ENCODE results near the gene ASB4. TPM values are rescaled to one million over a fixed set of nuclear protein-coding genes. Genes with fewer than 3 reads are reported as not detected.
"Not testable (repeated sequence)": the region's sequence is repeated elsewhere in the genome, so short reads cannot be mapped to it uniquely, and the experiment has no call there.

Gene ASB4
- not detected for polyA plus RNA-seq (2012; ENCODE audit: missing spikeins)

- no peak for DNase-seq (ENCODE audit: insufficient read length)
- FAIRE-seq: no peak
- TF ChIP-seq POLR2AphosphoS5 (IDR thresholded peaks at IDR 0.05; ENCODE audit: low read depth, low read length) (no peak), POLR2A (IDR thresholded peaks at IDR 0.05; ENCODE audit: low read depth, low read length) (no peak), TAF1 (IDR thresholded peaks at IDR 0.05; ENCODE audit: borderline replicate concordance, low read depth, low read length) (no peak)
Measured at GRCh38 chr7:95485391-95486123, at the start of gene ASB4. ASB4 (plus strand) TSS chr7:95485943; CDS start chr7:95485972, 29 bp downstream.

GRCh38 chr7:95436407-95436806, 49.3 kb upstream of the ASB4 start:
- TF ChIP-seq POLR2AphosphoS5 (IDR thresholded peaks at IDR 0.05; ENCODE audit: low read depth, low read length): no peak
- no peak for TF ChIP-seq POLR2A (IDR thresholded peaks at IDR 0.05; ENCODE audit: low read depth, low read length)
- no peak for TF ChIP-seq TAF1 (IDR thresholded peaks at IDR 0.05; ENCODE audit: borderline replicate concordance, low read depth, low read length)
- DNase-seq (ENCODE audit: insufficient read length) (no peak), FAIRE-seq (no peak)

GRCh38 chr7:95440394-95441038, 45.2 kb upstream of the ASB4 start:
- no peak for FAIRE-seq
- TF ChIP-seq POLR2AphosphoS5 (IDR thresholded peaks at IDR 0.05; ENCODE audit: low read depth, low read length) (no peak), TAF1 (IDR thresholded peaks at IDR 0.05; ENCODE audit: borderline replicate concordance, low read depth, low read length) (no peak), POLR2A (IDR thresholded peaks at IDR 0.05; ENCODE audit: low read depth, low read length) (no peak)
- DNase-seq (ENCODE audit: insufficient read length): no peak

DNA sequence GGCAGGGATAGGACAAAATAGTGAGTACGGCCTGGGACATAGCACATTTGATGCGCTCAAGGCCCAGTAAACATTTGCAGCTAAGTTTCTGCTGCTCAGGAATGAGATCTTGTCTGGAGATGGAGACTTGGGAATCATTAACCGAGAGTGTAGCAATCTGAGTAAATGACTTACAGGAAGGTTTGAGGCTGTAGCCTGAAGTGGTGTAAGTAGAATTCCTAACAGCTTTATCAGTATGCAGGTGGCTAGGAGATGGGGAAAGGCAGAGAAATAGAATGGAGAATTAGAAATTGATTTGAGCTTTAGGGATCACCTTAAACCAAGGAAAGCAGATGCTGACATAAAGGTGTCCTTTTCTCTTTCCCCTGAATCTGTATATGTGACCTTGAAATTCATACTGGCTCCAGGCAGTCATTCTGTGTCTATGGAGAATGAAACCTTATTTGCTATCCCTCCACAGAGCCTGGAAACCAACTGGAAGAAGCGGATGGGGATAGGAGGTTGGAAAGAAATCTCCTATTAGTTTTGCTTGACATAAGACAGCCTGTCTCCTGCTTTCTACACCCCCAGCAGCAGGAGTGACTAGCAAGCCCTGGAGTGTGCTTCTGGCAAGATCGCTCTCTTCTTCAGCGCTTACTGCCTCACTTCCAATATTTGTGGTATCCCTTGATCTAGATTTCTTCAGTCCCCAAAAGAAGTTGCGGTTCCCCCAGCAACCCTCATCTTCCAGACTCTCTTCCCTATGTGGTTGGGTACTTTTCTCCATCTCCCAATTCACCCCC, 44.5 kb upstream of the ASB4 start:
- TF ChIP-seq TAF1 (IDR thresholded peaks at IDR 0.05; ENCODE audit: borderline replicate concordance, low read depth, low read length) (no peak), POLR2A (IDR thresholded peaks at IDR 0.05; ENCODE audit: low read depth, low read length) (no peak), POLR2AphosphoS5 (IDR thresholded peaks at IDR 0.05; ENCODE audit: low read depth, low read length) (no peak)
- FAIRE-seq (no peak), DNase-seq (ENCODE audit: insufficient read length) (no peak)

GRCh38 chr7:95444796-95445195, 40.9 kb upstream of the ASB4 start:
- FAIRE-seq (no peak), DNase-seq (ENCODE audit: insufficient read length) (no peak)
- TF ChIP-seq POLR2AphosphoS5 (IDR thresholded peaks at IDR 0.05; ENCODE audit: low read depth, low read length) (no peak), TAF1 (IDR thresholded peaks at IDR 0.05; ENCODE audit: borderline replicate concordance, low read depth, low read length) (no peak), POLR2A (IDR thresholded peaks at IDR 0.05; ENCODE audit: low read depth, low read length) (no peak)

DNA sequence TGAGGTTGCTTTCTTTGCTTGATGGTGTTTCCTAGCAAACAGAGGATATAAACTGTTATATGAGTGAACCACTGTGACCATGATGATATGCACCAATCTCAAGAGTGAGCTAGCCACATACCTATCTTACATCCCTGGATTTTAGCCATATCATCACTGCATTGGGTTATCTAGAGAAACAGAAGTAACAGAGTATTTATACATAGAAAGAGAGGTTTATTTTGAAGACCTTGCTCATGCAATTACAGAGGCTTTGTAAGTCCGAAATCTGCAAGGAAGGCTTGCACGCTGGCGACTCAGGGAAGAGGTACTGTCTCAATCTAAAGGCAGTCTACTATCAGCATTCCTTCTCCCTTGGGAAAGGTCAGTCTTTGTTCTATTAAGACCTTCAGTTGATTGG, 39.1 kb upstream of the ASB4 start:
- no peak for DNase-seq (ENCODE audit: insufficient read length)
- FAIRE-seq: no peak
- no peak for TF ChIP-seq POLR2AphosphoS5 (IDR thresholded peaks at IDR 0.05; ENCODE audit: low read depth, low read length)
- no peak for TF ChIP-seq TAF1 (IDR thresholded peaks at IDR 0.05; ENCODE audit: borderline replicate concordance, low read depth, low read length)
- TF ChIP-seq POLR2A (IDR thresholded peaks at IDR 0.05; ENCODE audit: low read depth, low read length): no peak

- no peak for TF ChIP-seq POLR2AphosphoS5 (IDR thresholded peaks at IDR 0.05; ENCODE audit: low read depth, low read length)
- no peak for TF ChIP-seq POLR2A (IDR thresholded peaks at IDR 0.05; ENCODE audit: low read depth, low read length)
- no peak for TF ChIP-seq TAF1 (IDR thresholded peaks at IDR 0.05; ENCODE audit: borderline replicate concordance, low read depth, low read length)
- DNase-seq (ENCODE audit: insufficient read length) (no peak), FAIRE-seq (no peak)
Measured at GRCh38 chr7:95454438-95455045, 31.2 kb upstream of the ASB4 start.

GRCh38 chr7:95457947-95458346, 27.8 kb upstream of the ASB4 start:
- no peak for TF ChIP-seq POLR2AphosphoS5 (IDR thresholded peaks at IDR 0.05; ENCODE audit: low read depth, low read length)
- no peak for TF ChIP-seq POLR2A (IDR thresholded peaks at IDR 0.05; ENCODE audit: low read depth, low read length)
- TF ChIP-seq TAF1 (IDR thresholded peaks at IDR 0.05; ENCODE audit: borderline replicate concordance, low read depth, low read length): no peak
- no peak for FAIRE-seq
- no peak for DNase-seq (ENCODE audit: insufficient read length)

- not testable (repeated sequence) for DNase-seq (ENCODE audit: insufficient read length); FAIRE-seq
Measured at GRCh38 chr7:95460653-95461052, 25.1 kb upstream of the ASB4 start.

DNA sequence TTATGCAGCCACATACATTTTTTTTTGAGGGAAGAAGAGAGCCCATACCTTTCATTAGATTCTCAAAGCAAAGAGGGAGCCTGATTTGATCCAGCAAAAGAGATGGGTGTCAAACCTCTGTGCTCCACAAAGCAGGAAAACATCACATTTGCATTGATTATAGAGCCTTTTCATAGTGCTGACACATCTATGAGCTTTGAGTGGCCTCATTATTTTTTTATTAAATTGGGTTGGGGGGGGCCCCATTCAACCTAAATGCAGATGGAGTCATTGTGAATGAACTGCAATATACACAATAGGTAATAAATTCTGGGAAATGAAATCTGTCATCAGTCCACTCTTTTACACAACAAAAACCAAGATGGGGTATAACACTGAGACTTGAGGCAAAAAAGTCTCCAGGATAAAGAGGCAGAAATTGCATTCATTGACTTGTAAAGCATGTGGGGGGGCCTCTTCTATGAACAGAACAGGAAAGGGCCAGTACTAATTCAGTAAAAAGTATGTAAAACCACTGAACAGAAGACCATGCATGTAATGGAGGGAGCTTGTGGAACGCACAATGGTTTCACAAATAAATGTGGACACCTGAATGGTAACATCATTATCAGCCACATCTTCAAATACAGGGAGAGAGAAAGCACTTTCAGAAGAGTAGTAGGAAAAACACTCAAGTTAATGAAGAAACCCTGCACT, 17.7 kb upstream of the ASB4 start:
- no peak for DNase-seq (ENCODE audit: insufficient read length)
- FAIRE-seq: no peak
- no peak for TF ChIP-seq POLR2AphosphoS5 (IDR thresholded peaks at IDR 0.05; ENCODE audit: low read depth, low read length)
- TF ChIP-seq POLR2A (IDR thresholded peaks at IDR 0.05; ENCODE audit: low read depth, low read length): no peak
- no peak for TF ChIP-seq TAF1 (IDR thresholded peaks at IDR 0.05; ENCODE audit: borderline replicate concordance, low read depth, low read length)

DNA sequence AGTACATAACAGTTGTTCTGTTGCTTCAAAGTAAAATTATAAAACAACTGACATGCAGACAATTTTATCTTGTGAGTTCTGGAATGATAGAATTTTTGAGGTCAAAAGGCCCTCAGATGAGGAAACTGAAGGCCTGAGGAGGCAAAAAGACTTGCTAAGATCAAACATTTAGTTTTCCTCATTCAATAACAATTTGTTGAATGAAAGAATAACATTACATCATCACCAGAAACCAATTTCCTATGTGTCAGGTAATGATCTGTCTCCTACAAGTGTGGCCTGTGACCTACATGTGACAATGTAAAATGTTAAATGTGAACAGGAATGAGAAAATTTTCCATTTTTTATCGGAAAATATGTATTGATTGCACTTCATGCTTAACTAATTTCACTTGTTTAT, 16.6 kb upstream of the ASB4 start:
- FAIRE-seq (no peak), DNase-seq (ENCODE audit: insufficient read length) (no peak)
- TF ChIP-seq POLR2A (IDR thresholded peaks at IDR 0.05; ENCODE audit: low read depth, low read length) (no peak), TAF1 (IDR thresholded peaks at IDR 0.05; ENCODE audit: borderline replicate concordance, low read depth, low read length) (no peak), POLR2AphosphoS5 (IDR thresholded peaks at IDR 0.05; ENCODE audit: low read depth, low read length) (no peak)
